Neural cell (in vitro differentiated cells): Measurements from ENCODE around the gene ANKRD10. TPM values are rescaled to one million over a fixed set of nuclear protein-coding genes. Genes with fewer than 3 reads are reported as not detected.

ENCODE experiments used
- H2AFZ ChIP-seq: fragments of 200-600, 300-800 bp; sonication (generic), shearing (Covaris generic); 2 replicates; pipeline ENCODE4 v1.6.0; 2014; ENCODE audit warnings: low read depth, mild to moderate bottlenecking, antibody characterized with exemption, low read length, moderate library complexity
- H3F3A ChIP-seq: fragments of 200-600 bp; shearing (Covaris generic); 2 replicates; pipeline ENCODE4 v1.6.1; 2016; ENCODE audit warnings: mild to moderate bottlenecking, moderate library complexity, mixed read lengths, antibody characterized with exemption, low read length; ENCODE audit not compliant: insufficient read depth, poor library complexity, severe bottlenecking
- H3K27ac ChIP-seq: fragments of 200-600, 300-800 bp; sonication (generic), shearing (Covaris generic); 2 replicates; pipeline ENCODE4 v1.5.1; 2014; ENCODE audit warnings: mild to moderate bottlenecking, low read length, moderate library complexity
- H3K27me3 ChIP-seq: fragments of 300-800, 200-600 bp; sonication (generic), shearing (Covaris generic); 2 replicates; pipeline ENCODE4 v1.6.0; 2014; ENCODE audit warnings: mild to moderate bottlenecking, low read depth, low read length, moderate library complexity; ENCODE audit not compliant: insufficient read depth
- H3K36me3 ChIP-seq: fragments of 300-800, 200-600 bp; sonication (generic), shearing (Covaris generic); 2 replicates; pipeline ENCODE4 v1.5.1; 2014; ENCODE audit warnings: mild to moderate bottlenecking, antibody characterized with exemption, low read length, moderate library complexity; ENCODE audit not compliant: insufficient read depth
- H3K4me2 ChIP-seq: fragments of 300-800, 200-600 bp; sonication (generic), shearing (Covaris generic); 2 replicates; pipeline ENCODE4 v1.6.0; 2014; ENCODE audit warnings: mild to moderate bottlenecking, low read length
- H3K4me3 ChIP-seq: fragments of 300-800, 200-600 bp; sonication (generic), shearing (Covaris generic); 2 replicates; pipeline ENCODE4 v1.5.1; 2014; ENCODE audit warnings: mild to moderate bottlenecking, low read length, moderate library complexity
- H3K79me2 ChIP-seq: fragments of 200-600 bp; shearing (Covaris generic); replicated peaks from 2 replicates; pipeline ENCODE4 v1.6.0; 2014; ENCODE audit warnings: mild to moderate bottlenecking, low read length, moderate library complexity; ENCODE audit not compliant: insufficient read depth
- H3K9ac ChIP-seq: fragments of 300-800, 200-600 bp; sonication (generic), shearing (Covaris generic); 2 replicates; pipeline ENCODE4 v1.6.1; 2016; ENCODE audit warnings: mild to moderate bottlenecking, low read length, mixed read lengths
- H3K9me2 ChIP-seq: fragments of 200-600 bp; shearing (Covaris generic); 2 replicates; pipeline ENCODE4 v1.6.1; 2016; ENCODE audit warnings: mild to moderate bottlenecking, low read length, mixed read lengths; ENCODE audit not compliant: insufficient read depth
- H3K9me3 ChIP-seq: fragments of 200-600, 300-800 bp; sonication (generic), shearing (Covaris generic); 2 replicates; pipeline ENCODE4 v1.6.1; 2016; ENCODE audit warnings: mild to moderate bottlenecking, mixed run types, low read length, moderate library complexity, mixed read lengths
- H4K20me1 ChIP-seq: fragments of 200-600 bp; shearing (Covaris generic); 2 replicates; pipeline ENCODE4 v1.6.1; 2016; ENCODE audit warnings: mild to moderate bottlenecking, mixed run types; ENCODE audit not compliant: insufficient read depth
- EP300 ChIP-seq: fragments of 450-650 bp; conservative IDR thresholded peaks from 2 replicates; pipeline ENCODE4 v1.6.1; 2014; ENCODE audit warnings: antibody characterized with exemption, mild to moderate bottlenecking, moderate library complexity; ENCODE audit not compliant: poor library complexity, severe bottlenecking
- EZH2 ChIP-seq: fragments of 200-600, 300-800 bp; shearing (Covaris generic), sonication (generic); IDR thresholded peaks from 2 replicates; pipeline ENCODE4 v1.6.1; 2014; ENCODE audit warnings: antibody characterized with exemption, low read length, borderline replicate concordance, mild to moderate bottlenecking; ENCODE audit not compliant: insufficient read depth, poor library complexity, severe bottlenecking
- MXI1 ChIP-seq: fragments of 450-650 bp; conservative IDR thresholded peaks from 2 replicates; pipeline ENCODE4 v1.6.1; 2014; ENCODE audit warnings: antibody characterized with exemption, mild to moderate bottlenecking; ENCODE audit not compliant: poor library complexity, severe bottlenecking
- POLR2AphosphoS5 ChIP-seq: IDR thresholded peaks from 2 replicates; pipeline ENCODE4 v1.6.1; 2012
- RAD21 ChIP-seq: fragments of 450-650 bp; conservative IDR thresholded peaks from 2 replicates; pipeline ENCODE4 v1.6.1; 2014; ENCODE audit warnings: antibody characterized with exemption, mild to moderate bottlenecking, moderate library complexity
- SMC3 ChIP-seq: fragments of 450-650 bp; conservative IDR thresholded peaks from 2 replicates; pipeline ENCODE4 v1.6.1; 2014; ENCODE audit warnings: antibody characterized with exemption, mild to moderate bottlenecking, moderate library complexity; ENCODE audit not compliant: poor library complexity
- TAF1 ChIP-seq: IDR thresholded peaks from 2 replicates; pipeline ENCODE4 v1.6.1; 2012; ENCODE audit warnings: low read depth
- polyA plus RNA-seq: library from polyadenylated mRNA; depleted of rRNA; stranded (reverse); fragments of >200 nt; gene quantifications from 2 replicates; pipeline ENCODE4 v1.2.3, GENCODE V29; 2014
- TF ChIP-seq, protein P1 (sequence below): IDR thresholded peaks from 2 replicates; pipeline ENCODE4 v1.6.1; 2012; ENCODE audit warnings: borderline replicate concordance
- TF ChIP-seq, protein P2 (sequence below): fragments of 450-650 bp; IDR thresholded peaks from 2 replicates; pipeline ENCODE4 v1.5.1; 2014; ENCODE audit warnings: antibody characterized with exemption, mild to moderate bottlenecking, moderate library complexity; ENCODE audit not compliant: poor library complexity, severe bottlenecking

The ANKRD10 gene
- polyA plus RNA-seq, 1 donor from 2014 or later: 564 TPM

DNA sequence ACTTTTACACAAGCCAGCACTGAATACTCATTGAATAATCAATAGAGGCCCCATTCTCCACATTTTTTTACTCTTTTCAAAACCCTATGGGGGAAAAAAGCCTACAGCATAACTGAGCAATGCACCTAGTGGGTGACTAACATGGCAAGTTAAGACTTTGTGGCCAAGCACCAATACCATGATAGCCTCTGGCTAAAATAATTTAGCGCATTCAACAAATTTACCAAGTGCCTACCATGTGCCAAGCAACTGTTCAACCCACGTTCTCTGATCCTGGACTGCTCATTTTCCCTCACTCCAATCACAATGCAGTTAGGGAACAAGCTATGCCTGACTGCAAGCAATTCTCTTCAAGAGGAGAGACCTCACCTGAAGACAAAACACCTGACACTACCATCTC is 3.0 kb downstream of the ANKRD10 start:
- no peaks in the 10 kb centered on the region for H3K9me3 ChIP-seq
- H3F3A ChIP-seq: no peaks in the 10 kb centered on the region
- peak overlapping the region; percentile 21 for H3K9ac ChIP-seq
- peaks cover 73% of the 10 kb centered on the region for H3K79me2 ChIP-seq
- peaks cover 28% of the 10 kb centered on the region for H4K20me1 ChIP-seq
- TF ChIP-seq TAF1 (no peak), RAD21 (no peak), SMC3 (no peak), POLR2AphosphoS5 (no peak), EP300 (no peak), EZH2 (no peak), MXI1 (no peak)
- TF ChIP-seq, protein P1, sequence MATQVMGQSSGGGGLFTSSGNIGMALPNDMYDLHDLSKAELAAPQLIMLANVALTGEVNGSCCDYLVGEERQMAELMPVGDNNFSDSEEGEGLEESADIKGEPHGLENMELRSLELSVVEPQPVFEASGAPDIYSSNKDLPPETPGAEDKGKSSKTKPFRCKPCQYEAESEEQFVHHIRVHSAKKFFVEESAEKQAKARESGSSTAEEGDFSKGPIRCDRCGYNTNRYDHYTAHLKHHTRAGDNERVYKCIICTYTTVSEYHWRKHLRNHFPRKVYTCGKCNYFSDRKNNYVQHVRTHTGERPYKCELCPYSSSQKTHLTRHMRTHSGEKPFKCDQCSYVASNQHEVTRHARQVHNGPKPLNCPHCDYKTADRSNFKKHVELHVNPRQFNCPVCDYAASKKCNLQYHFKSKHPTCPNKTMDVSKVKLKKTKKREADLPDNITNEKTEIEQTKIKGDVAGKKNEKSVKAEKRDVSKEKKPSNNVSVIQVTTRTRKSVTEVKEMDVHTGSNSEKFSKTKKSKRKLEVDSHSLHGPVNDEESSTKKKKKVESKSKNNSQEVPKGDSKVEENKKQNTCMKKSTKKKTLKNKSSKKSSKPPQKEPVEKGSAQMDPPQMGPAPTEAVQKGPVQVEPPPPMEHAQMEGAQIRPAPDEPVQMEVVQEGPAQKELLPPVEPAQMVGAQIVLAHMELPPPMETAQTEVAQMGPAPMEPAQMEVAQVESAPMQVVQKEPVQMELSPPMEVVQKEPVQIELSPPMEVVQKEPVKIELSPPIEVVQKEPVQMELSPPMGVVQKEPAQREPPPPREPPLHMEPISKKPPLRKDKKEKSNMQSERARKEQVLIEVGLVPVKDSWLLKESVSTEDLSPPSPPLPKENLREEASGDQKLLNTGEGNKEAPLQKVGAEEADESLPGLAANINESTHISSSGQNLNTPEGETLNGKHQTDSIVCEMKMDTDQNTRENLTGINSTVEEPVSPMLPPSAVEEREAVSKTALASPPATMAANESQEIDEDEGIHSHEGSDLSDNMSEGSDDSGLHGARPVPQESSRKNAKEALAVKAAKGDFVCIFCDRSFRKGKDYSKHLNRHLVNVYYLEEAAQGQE: no peak
- TF ChIP-seq, protein P2, sequence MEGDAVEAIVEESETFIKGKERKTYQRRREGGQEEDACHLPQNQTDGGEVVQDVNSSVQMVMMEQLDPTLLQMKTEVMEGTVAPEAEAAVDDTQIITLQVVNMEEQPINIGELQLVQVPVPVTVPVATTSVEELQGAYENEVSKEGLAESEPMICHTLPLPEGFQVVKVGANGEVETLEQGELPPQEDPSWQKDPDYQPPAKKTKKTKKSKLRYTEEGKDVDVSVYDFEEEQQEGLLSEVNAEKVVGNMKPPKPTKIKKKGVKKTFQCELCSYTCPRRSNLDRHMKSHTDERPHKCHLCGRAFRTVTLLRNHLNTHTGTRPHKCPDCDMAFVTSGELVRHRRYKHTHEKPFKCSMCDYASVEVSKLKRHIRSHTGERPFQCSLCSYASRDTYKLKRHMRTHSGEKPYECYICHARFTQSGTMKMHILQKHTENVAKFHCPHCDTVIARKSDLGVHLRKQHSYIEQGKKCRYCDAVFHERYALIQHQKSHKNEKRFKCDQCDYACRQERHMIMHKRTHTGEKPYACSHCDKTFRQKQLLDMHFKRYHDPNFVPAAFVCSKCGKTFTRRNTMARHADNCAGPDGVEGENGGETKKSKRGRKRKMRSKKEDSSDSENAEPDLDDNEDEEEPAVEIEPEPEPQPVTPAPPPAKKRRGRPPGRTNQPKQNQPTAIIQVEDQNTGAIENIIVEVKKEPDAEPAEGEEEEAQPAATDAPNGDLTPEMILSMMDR: no peak
- H3K9me2 ChIP-seq: no peaks in the 10 kb centered on the region
- H3K27me3 ChIP-seq: no peaks in the 10 kb centered on the region
- H3K36me3 ChIP-seq: no peaks in the 10 kb centered on the region
- H2AFZ ChIP-seq: no peak overlapping the region
- no peak overlapping the region for H3K27ac ChIP-seq
- peak overlapping the region; percentile 89 for H3K4me2 ChIP-seq
- peak overlapping the region; percentile 87 for H3K4me3 ChIP-seq

DNA sequence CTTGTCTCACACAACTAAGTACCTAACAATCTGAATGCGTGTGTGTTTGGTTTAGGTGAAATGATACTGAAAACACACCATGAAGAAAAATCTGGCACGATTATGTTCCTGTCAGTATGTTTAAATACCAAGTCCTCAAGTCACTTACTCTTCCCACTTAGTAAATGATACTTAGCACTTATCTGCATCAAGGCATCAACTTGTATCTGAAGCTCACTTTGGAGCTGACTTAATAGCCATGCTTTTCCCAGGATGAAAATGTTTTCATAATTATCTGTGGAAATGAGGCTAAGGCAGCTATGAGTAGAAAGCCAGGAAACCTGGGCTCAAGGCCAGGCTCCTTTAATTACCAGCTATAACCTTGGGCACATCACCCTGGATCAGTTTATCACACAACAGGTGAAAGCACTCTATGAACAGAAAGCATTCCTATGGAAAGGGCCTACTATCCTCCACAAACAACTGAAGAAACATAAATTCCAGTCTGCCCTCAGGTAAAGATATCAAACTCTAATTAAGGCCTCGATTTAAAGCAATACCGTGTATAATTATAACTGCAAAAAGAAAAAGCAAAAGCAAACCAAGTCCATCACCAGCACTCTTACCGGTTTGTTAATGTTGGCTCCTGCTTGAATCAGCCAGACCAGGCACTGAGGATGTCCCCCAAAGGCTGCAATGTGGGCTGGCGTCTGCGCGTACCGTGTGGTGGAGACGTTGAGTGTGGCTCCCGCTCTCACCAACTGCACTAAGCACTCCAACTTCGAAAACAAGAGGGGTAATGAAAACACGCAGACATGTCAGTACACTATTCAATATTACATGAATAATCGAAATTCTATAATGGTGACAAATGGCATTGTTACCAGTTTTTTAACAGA is 4.6 kb downstream of the ANKRD10 start:
- H3K9me3 ChIP-seq: no peaks in the 10 kb centered on the region
- peaks cover 28% of the 10 kb centered on the region for H4K20me1 ChIP-seq
- no peak for TF ChIP-seq SMC3
- TF ChIP-seq RAD21: no peak
- no peak overlapping the region for H3K27ac ChIP-seq
- no peaks in the 10 kb centered on the region for H3K9me2 ChIP-seq
- H3K9ac ChIP-seq: no peak overlapping the region
- no peaks in the 10 kb centered on the region for H3F3A ChIP-seq
- no peaks in the 10 kb centered on the region for H3K36me3 ChIP-seq
- H3K27me3 ChIP-seq: no peaks in the 10 kb centered on the region
- no peak overlapping the region for H3K4me3 ChIP-seq
- H3K79me2 ChIP-seq: peaks cover 69% of the 10 kb centered on the region
- H3K4me2 ChIP-seq: no peak overlapping the region
- no peak overlapping the region for H2AFZ ChIP-seq
